K562 (cell line): Measurements from ENCODE around the gene HOXD12. TPM values are rescaled to one million over a fixed set of nuclear protein-coding genes. Genes with fewer than 3 reads are reported as not detected.

Source experiments
- ATAC-seq: fragments of 200-7000 bp; cut with Tn5 transposase; 3 replicates; pipeline ENCODE4 v1.9.1; 2020; ENCODE audit warnings: moderate library complexity
- BruUV-seq: library from RNA; stranded (reverse); fragments of 400-500 nt; replicated peaks from 2 replicates; lab custom pipeline; 2021; lab: Mats Ljungman, UMichigan
- CTCF ChIA-PET: fragments of 300-600 bp; formaldehyde crosslinking; extraction: SDS; loops from one replicate; lab custom pipeline; 2021; ENCODE audit warnings: low intra/inter-chr PET ratio; lab: Yijun Ruan, JAX
- POLR2A ChIA-PET: fragments of 300-600, 350-650 bp; sonication (Branson Sonifier 250); formaldehyde crosslinking; extraction: SDS; loops from one replicate; lab custom pipeline; 2021; ENCODE audit warnings: antibody characterized with exemption, inconsistent platforms; lab: Yijun Ruan, JAX
- DNase-seq, 4 experiments: peaks; one replicate each; pipeline versions ENCODE4 v3.0.0 to v3.0.0-alpha.2; 2011 to 2018; ENCODE audit warnings: low spot score in 3 of 4, mixed read lengths in 3 of 4; ENCODE audit errors: extremely low read depth in 1 of 4
- FAIRE-seq: peaks from 2 replicates; lab custom pipeline; 2011; peaks lifted over from hg19 to GRCh38; lab: Jason Lieb, UNC
- H2AFZ ChIP-seq: 2 replicates; pipeline ENCODE4 v1.6.0; 2011; ENCODE audit warnings: low read depth, low read length, control low read depth, inconsistent platforms
- H3K27ac ChIP-seq: fragments of 200-600 bp; 3 replicates; pipeline ENCODE4 v1.8.0; 2011; ENCODE audit warnings: low read depth, mild to moderate bottlenecking, control low read depth, inconsistent platforms, low read length, moderate library complexity, mixed read lengths; ENCODE audit errors: extremely low read depth
- H3K27me3 ChIP-seq, 2 experiments: fragments of 300-600 bp in 1 of 2; 2 replicates in 1 of 2; 3 replicates in 1 of 2; pipeline versions ENCODE4 v1.6.0 to v1.8.0; 2011; ENCODE audit warnings: inconsistent platforms in 2 of 2, low read length in 2 of 2, mild to moderate bottlenecking in 1 of 2, mixed read lengths in 1 of 2, moderate library complexity in 1 of 2; ENCODE audit not compliant: control insufficient read depth in 2 of 2, insufficient read depth in 2 of 2
- H3K36me3 ChIP-seq: fragments of 300-600 bp; 3 replicates; pipeline ENCODE4 v1.8.0; 2011; ENCODE audit warnings: mild to moderate bottlenecking, low read length, inconsistent platforms; ENCODE audit not compliant: control insufficient read depth, insufficient read depth
- H3K4me1 ChIP-seq, 2 experiments: fragments of 200-600 bp in 1 of 2; replicated peaks in 1 of 2; 2 replicates in 1 of 2; 3 replicates in 1 of 2; pipeline versions ENCODE4 v1.5.1 to v1.8.0; 2011; ENCODE audit warnings: inconsistent platforms in 2 of 2, low read length in 2 of 2, mild to moderate bottlenecking in 1 of 2, mixed read lengths in 1 of 2, moderate library complexity in 1 of 2; ENCODE audit not compliant: control insufficient read depth in 2 of 2, insufficient read depth in 2 of 2
- H3K4me2 ChIP-seq: 2 replicates; pipeline ENCODE4 v1.6.1; 2011; ENCODE audit warnings: low read length, control low read depth, inconsistent platforms, mixed read lengths; ENCODE audit not compliant: insufficient read depth
- H3K4me3 ChIP-seq: fragments of 200-600 bp; sonication (generic), shearing (Covaris generic); 2 replicates; pipeline ENCODE4 v1.5.1; 2016; ENCODE audit warnings: control low read depth, inconsistent platforms
- H3K79me2 ChIP-seq: fragments of 200-600 bp; 3 replicates; pipeline ENCODE4 v1.8.0; 2011; ENCODE audit warnings: low read length, inconsistent platforms; ENCODE audit not compliant: control insufficient read depth, insufficient read depth
- H3K9ac ChIP-seq, 2 experiments: 2 replicates each; pipeline versions ENCODE4 v1.6.0 to v1.6.1; 2011; ENCODE audit warnings: low read depth in 2 of 2, low read length in 2 of 2, control low read depth in 1 of 2, inconsistent platforms in 1 of 2, mild to moderate bottlenecking in 1 of 2, mixed read lengths in 1 of 2; ENCODE audit not compliant: insufficient read depth in 1 of 2
- H3K9me1 ChIP-seq: one replicate; pipeline ENCODE4 v1.6.0; 2011; ENCODE audit warnings: inconsistent platforms, mild to moderate bottlenecking, low read length, moderate library complexity; ENCODE audit not compliant: control insufficient read depth, insufficient read depth
- H3K9me3 ChIP-seq: replicated peaks from 2 replicates; pipeline ENCODE4 v1.5.1; 2011; ENCODE audit warnings: low read depth, low read length, inconsistent platforms; ENCODE audit not compliant: control insufficient read depth, insufficient read depth
- H4K20me1 ChIP-seq: replicated peaks from 2 replicates; pipeline ENCODE4 v1.6.1; 2011; ENCODE audit warnings: low read length, inconsistent platforms, mixed read lengths; ENCODE audit not compliant: control insufficient read depth, insufficient read depth
- CBFA2T3 ChIP-seq: fragments of 450-650 bp; IDR thresholded peaks from 2 replicates; pipeline ENCODE4 v1.6.1; 2017
- CBX8 ChIP-seq: fragments of 200-600 bp; sonication (generic); IDR thresholded peaks from 2 replicates; pipeline ENCODE4 v1.6.1; 2012; ENCODE audit warnings: borderline replicate concordance, mixed run types, low read depth, mild to moderate bottlenecking, moderate library complexity, mixed read lengths, low read length, control low read depth, inconsistent platforms; ENCODE audit not compliant: poor library complexity, severe bottlenecking; ENCODE audit errors: extremely low read depth
- CSDE1 ChIP-seq, 2 experiments: fragments of 450-650 bp; IDR thresholded peaks; 2 replicates each; pipeline ENCODE4 v1.6.1; 2016; ENCODE audit warnings: mild to moderate bottlenecking in 1 of 2
- FOXJ2 ChIP-seq: fragments of 200-800 bp; sonication (Bioruptor generic); IDR thresholded peaks from 2 replicates; pipeline ENCODE4 v1.6.1; 2016; ENCODE audit warnings: missing genetic modification characterization, missing compliant biosample characterization
- GATA2 ChIP-seq: sonication (generic); formaldehyde crosslinking; IDR thresholded peaks from 2 replicates; pipeline ENCODE4 v1.4.0; 2020; ENCODE audit warnings: mild to moderate bottlenecking, missing genetic modification reagents
- SOX6 ChIP-seq: fragments of 450-650 bp; IDR thresholded peaks from 2 replicates; pipeline ENCODE4 v1.6.1; 2014; ENCODE audit warnings: mild to moderate bottlenecking
- WHSC1 ChIP-seq: IDR thresholded peaks from one replicate; pipeline ENCODE4 v1.6.1; 2012; ENCODE audit warnings: low read length, control low read depth, inconsistent platforms
- ZNF143 ChIP-seq: sonication (generic); formaldehyde crosslinking; IDR thresholded peaks from 2 replicates; pipeline ENCODE4 v1.9.0; 2022; ENCODE audit warnings: mild to moderate bottlenecking, missing genetic modification reagents
- ZNF3 ChIP-seq: fragments of 250-450 bp; sonication (Bioruptor Pico); IDR thresholded peaks from 2 replicates; pipeline ENCODE4 v1.5.0; 2021; ENCODE audit warnings: mild to moderate bottlenecking, moderate library complexity
- ZNF316 ChIP-seq: fragments of 450-650 bp; IDR thresholded peaks from 2 replicates; pipeline ENCODE4 v1.6.1; 2016
- ZNF354B ChIP-seq: fragments of 250-450 bp; sonication (Bioruptor Pico); IDR thresholded peaks from 2 replicates; pipeline ENCODE4 v1.4.0; 2020
- ZNF780A ChIP-seq: fragments of 250-450 bp; sonication (Bioruptor Pico); IDR thresholded peaks from 2 replicates; pipeline ENCODE4 v1.5.0; 2021; ENCODE audit warnings: mild to moderate bottlenecking
- WGBS: fragments of 100-300 bp; shearing (Covaris generic); methylation state at CpG from one replicate; pipeline ENCODE4 v1.1.6; 2016; ENCODE audit warnings: low coverage, mixed read lengths; ENCODE audit not compliant: insufficient coverage; ENCODE audit errors: missing lambda C conversion rate; 5-methylcytosine and 5-hydroxymethylcytosine counted together
- in situ Hi-C: fragments of 300-500 bp; cut with MboI; formaldehyde crosslinking; loops from 4 replicates; pipeline ENCODE4 v1.15.0; 2018; ENCODE audit warnings: inconsistent platforms, mixed read lengths
- intact Hi-C: fragments of 100-400 bp; cut with micrococcal nuclease; formaldehyde crosslinking; loops from 2 replicates; pipeline ENCODE4 v1.14.2; 2022
- polyA plus RNA-seq, 8 experiments: library from polyadenylated mRNA; depleted of rRNA in 4 of 8; stranded (reverse) in 5 of 8; unstranded in 3 of 8; fragments of >200 nt; fragmentation: Nextera tagmentation in 2 of 8; fragmentation: Illumina TruSeq in 1 of 8; extraction: Ambion mirVana in 2 of 8; extraction: Trizol in 1 of 8; gene quantifications; 2 replicates each; pipeline versions ENCODE4 v1.2.1 to v1.2.3, GENCODE V29; 2011 to 2014; ENCODE audit warnings: inconsistent platforms in 1 of 8, missing spikeins in 1 of 8
- total RNA-seq, 7 experiments: library from RNA; depleted of rRNA in 6 of 7; stranded (reverse); fragments of >200 nt in 6 of 7; fragmentation: Illumina TruSeq in 2 of 7; extraction: Trizol in 2 of 7; gene quantifications; 2 replicates each; pipeline versions ENCODE4 v1.2.1 to v1.2.3, GENCODE V29; 2011 to 2021; ENCODE audit warnings: low replicate concordance in 1 of 7
- TF ChIP-seq, protein P1 (sequence below), 3 experiments: IDR thresholded peaks in 2 of 3; conservative IDR thresholded peaks in 1 of 3; 2 replicates each; pipeline ENCODE4 v1.5.1; 2011 to 2012; ENCODE audit warnings: low read length in 3 of 3, mild to moderate bottlenecking in 3 of 3, control low read depth in 2 of 3, improper control_type of control experiment in 1 of 3, inconsistent platforms in 1 of 3, low read depth in 1 of 3, mixed read lengths in 1 of 3, moderate library complexity in 1 of 3; ENCODE audit not compliant: insufficient read depth in 2 of 3

HOXD12 gene
- total and polyA plus RNA-seq, 9 of the 15 experiments (the other 6 are each of a cell fraction or from before 2014, with no cell fraction given) = not detected

DNA sequence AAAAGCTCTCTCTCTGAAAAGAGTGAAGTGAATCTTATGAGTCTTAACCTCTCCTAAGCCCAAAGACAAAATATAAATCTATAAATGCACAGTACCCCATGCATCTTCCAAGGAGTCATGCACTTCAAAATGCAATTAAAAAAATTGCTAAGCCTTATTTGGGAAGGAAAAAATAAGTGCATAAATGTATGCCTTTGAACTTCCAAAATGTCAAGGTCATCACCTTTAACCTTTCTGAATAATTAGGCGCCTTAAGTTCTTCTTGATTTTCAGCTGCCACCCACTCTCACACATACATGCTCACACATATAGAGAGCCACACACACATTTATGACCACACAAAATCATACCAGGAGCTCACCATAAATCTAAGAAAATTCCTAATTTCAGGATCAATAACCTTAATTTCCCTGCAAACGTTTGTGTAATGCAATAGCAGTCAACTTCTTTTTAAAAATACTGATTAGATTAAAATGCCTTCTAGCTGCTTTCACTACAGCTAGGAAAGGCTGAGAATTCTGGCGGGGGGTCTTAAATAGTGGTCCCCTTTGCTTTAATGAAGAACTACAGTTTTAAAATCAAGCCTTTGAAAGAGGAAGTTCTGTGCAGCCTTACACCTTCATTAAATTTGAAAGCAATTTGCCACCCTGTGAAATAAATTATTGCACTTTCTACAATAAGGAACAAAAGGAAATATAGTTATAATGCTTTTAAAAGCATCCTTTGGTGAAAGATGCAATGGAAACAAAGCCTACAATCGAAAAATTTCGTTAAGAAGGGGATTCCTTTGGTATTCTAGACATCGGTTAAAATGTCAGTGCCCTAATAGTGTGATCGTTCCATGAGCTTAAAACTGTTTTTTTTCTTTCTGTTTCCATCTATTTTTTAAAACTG lies 11.1 kb downstream of the HOXD12 start:
- H3K9me1 ChIP-seq = no peaks in the 10 kb centered on the region
- in situ Hi-C loops (no loop called here), intact Hi-C loops (no loop called here)
- no peak overlapping the region for H3K27ac ChIP-seq
- BruUV-seq = no TSS peak
- H3K27me3 ChIP-seq = peaks cover 45 to 46% of the 10 kb centered on the region in 2 experiments
- H3K4me3 ChIP-seq = no peak overlapping the region
- ATAC-seq (no peak), FAIRE-seq (no peak), DNase-seq (no peak)
- H3K4me2 ChIP-seq = no peak overlapping the region
- H3K36me3 ChIP-seq = no peaks in the 10 kb centered on the region
- no peak overlapping the region for H2AFZ ChIP-seq
- no peak overlapping the region for H3K9ac ChIP-seq
- WGBS = 21% methylated on average over 7 of the region's 7 CpGs
- no peaks in the 10 kb centered on the region for H3K79me2 ChIP-seq
- no peak for TF ChIP-seq ZNF316
- TF ChIP-seq CBX8 = peak; percentile 95
- no peaks in the 10 kb centered on the region for H4K20me1 ChIP-seq
- peaks cover 0 to 9% of the 10 kb centered on the region in 2 experiments; a peak in 1 of 5 replicates for H3K4me1 ChIP-seq
- H3K9me3 ChIP-seq = no peaks in the 10 kb centered on the region
- CTCF ChIA-PET = interaction anchor here (0.7 kb wide), 1 partner anchor 536 kb away, joined by 3 read pairs; no protein-coding TSS in a partner anchor
- POLR2A ChIA-PET = interaction anchor here (0.7 kb wide), 1 partner anchor 75 kb away, joined by 3 read pairs; no protein-coding TSS in a partner anchor

DNA sequence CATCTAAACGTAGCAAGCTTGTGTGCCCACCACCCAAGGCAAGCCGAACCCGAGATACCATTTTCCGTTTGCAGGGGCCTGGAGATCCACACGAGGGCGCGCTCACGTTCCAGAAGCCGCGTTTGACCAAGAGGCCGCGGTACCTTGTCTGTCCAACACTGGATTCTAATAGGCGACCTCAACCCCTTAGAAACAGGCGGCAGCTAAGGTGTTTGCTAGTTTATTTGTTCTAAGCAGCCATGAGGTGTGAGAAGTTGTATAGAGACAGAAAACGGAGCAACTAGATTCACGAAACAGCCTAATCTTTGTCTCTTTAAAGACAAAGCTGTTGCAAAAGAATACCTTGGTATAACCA lies 11.7 kb downstream of the HOXD12 start:
- ChIA-PET POLR2A (interaction anchor here (0.5 to 0.7 kb wide), 2 partner anchors 74 to 1299 kb away, joined by 3 to 4 read pairs; no protein-coding TSS in a partner anchor), CTCF (interaction anchor here (0.8 kb wide), 1 partner anchor 527 kb away, joined by 3 read pairs; no protein-coding TSS in a partner anchor)
- Histone ChIP-seq H3K79me2 (no peaks in the 10 kb centered on the region), H3K4me3 (no peak overlapping the region), H3K27me3 (peaks cover 47 to 52% of the 10 kb centered on the region in 2 experiments), H4K20me1 (no peaks in the 10 kb centered on the region), H2AFZ (no peak overlapping the region), H3K36me3 (no peaks in the 10 kb centered on the region), H3K9me3 (no peaks in the 10 kb centered on the region), H3K9ac (no peak overlapping the region), H3K4me2 (no peak overlapping the region; the same call in 1 of the 2 replicates), H3K9me1 (no peaks in the 10 kb centered on the region), H3K4me1 (peaks cover 0 to 14% of the 10 kb centered on the region in 2 experiments; a peak in 1 of 5 replicates), H3K27ac (no peak overlapping the region)
- under 1% methylated on average over 16 of the region's 16 CpGs for WGBS
- ATAC-seq (peak; percentile 91), DNase-seq (peak; percentile 70 to 74 (median 72)), FAIRE-seq (peak; percentile 90)
- in situ Hi-C loops = no loop called here
- BruUV-seq = no TSS peak
- intact Hi-C loops = no loop called here
- TF ChIP-seq ZNF354B (CRISPR knock-in tag) (no peak), SOX6 (no peak), CBFA2T3 (no peak), ZNF3 (CRISPR knock-in tag) (no peak), WHSC1 (no peak), CBX8 (no peak), ZNF780A (CRISPR knock-in tag) (no peak), FOXJ2 (tag) (no peak), GATA2 (CRISPR knock-in tag) (no peak), ZNF143 (no peak), CSDE1 (IDR thresholded peaks at IDR 0.05) (no peak)
- TF ChIP-seq, protein P1, sequence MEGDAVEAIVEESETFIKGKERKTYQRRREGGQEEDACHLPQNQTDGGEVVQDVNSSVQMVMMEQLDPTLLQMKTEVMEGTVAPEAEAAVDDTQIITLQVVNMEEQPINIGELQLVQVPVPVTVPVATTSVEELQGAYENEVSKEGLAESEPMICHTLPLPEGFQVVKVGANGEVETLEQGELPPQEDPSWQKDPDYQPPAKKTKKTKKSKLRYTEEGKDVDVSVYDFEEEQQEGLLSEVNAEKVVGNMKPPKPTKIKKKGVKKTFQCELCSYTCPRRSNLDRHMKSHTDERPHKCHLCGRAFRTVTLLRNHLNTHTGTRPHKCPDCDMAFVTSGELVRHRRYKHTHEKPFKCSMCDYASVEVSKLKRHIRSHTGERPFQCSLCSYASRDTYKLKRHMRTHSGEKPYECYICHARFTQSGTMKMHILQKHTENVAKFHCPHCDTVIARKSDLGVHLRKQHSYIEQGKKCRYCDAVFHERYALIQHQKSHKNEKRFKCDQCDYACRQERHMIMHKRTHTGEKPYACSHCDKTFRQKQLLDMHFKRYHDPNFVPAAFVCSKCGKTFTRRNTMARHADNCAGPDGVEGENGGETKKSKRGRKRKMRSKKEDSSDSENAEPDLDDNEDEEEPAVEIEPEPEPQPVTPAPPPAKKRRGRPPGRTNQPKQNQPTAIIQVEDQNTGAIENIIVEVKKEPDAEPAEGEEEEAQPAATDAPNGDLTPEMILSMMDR (IDR thresholded peaks at IDR 0.05 in 2 of 3, conservative IDR thresholded peaks at IDR 0.05 in 1 of 3; ENCODE audit: insufficient read depth in 2 of 3, low read depth in 1 of 3, low read length in 3 of 3) = peak; percentile 79 to 90 (median 84)
